IgD-negative memory B cell (primary cell): ENCODE results near the gene GDPD1. TPM values are rescaled to one million over a fixed set of nuclear protein-coding genes. Genes with fewer than 3 reads are reported as not detected.
"Not testable (repeated sequence)": the region's sequence is repeated elsewhere in the genome, so short reads cannot be mapped to it uniquely, and the experiment has no call there.

ENCODE experiments used
- H3K27ac Mint-ChIP-seq, 3 donors: one replicate each; pipeline ENCODE4 v1.8.0; 2020 to 2022; ENCODE audit warnings: mild to moderate bottlenecking in 3 of 3, mixed read lengths in 3 of 3, moderate library complexity in 1 of 3
- H3K27me3 Mint-ChIP-seq: one replicate; pipeline ENCODE4 v1.8.0; 2021; ENCODE audit warnings: mixed read lengths
- H3K36me3 Mint-ChIP-seq: one replicate; pipeline ENCODE4 v1.8.0; 2020; ENCODE audit warnings: mild to moderate bottlenecking, mixed read lengths
- H3K4me1 Mint-ChIP-seq, 3 donors: one replicate each; pipeline ENCODE4 v1.8.0; 2020 to 2022; ENCODE audit warnings: mixed read lengths in 3 of 3, mild to moderate bottlenecking in 1 of 3
- H3K4me3 Mint-ChIP-seq, 4 donors: one replicate each; pipeline ENCODE4 v1.8.0; 2020 to 2022; ENCODE audit warnings: mild to moderate bottlenecking in 4 of 4, mixed read lengths in 4 of 4, moderate library complexity in 3 of 4
- H3K9me3 Mint-ChIP-seq, 3 donors: one replicate each; pipeline ENCODE4 v1.8.0; 2020 to 2021; ENCODE audit warnings: mixed read lengths in 3 of 3, mild to moderate bottlenecking in 1 of 3
- polyA plus RNA-seq: library from polyadenylated mRNA; unstranded; fragments of 300-500 nt; fragmentation: Illumina TruSeq; gene quantifications from one replicate; pipeline ENCODE4 v1.2.3, GENCODE V29; 2021

Gene GDPD1
- polyA plus RNA-seq, result 2.6 TPM

DNA sequence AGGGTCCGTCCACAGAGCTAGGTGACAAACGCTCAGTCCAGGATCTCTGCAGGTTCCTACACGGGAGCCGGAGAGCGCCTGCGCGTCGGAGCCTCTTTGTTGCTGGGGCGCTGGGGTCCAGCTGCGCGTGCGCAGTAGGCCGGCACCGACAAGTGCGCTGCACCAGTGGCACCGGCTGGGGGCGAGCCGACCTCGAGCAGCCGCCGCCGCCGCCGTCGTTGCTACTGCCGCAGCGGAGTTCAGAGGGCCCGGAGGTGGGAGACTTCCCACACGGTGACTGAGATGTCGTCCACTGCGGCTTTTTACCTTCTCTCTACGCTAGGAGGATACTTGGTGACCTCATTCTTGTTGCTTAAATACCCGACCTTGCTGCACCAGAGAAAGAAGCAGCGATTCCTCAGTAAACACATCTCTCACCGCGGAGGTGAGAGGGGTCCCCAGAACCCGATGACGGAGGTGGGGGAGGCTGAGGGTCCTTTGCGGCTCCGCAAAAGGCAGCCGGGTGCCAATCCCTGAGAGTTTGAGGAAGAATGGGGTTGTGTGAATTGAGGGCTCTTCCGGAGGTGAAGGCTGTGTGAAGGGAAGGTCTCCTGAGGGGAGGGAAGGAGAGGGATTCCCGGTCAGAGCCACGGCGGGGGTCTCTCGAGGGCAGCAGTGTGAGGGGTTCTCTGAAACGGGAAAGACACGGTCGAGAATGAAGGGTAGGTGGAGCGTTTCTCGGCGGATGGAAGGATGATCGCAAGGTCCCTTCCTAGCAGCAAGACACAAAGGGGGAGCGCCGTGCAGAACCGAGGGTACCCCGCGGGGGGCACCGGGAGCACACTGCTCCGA lies at the start of gene GDPD1:
Gene GDPD1, plus strand, starts transcription at position 184 of the 831 bp plus-strand sequence. Its CDS starts 99 bp downstream, at position 283.
- no peaks in the 10 kb centered on the region for H3K36me3 Mint-ChIP-seq
- H3K27ac Mint-ChIP-seq, result peak within 1 kb of the TSS; percentile 88 to 96 (median 90)
- H3K27me3 Mint-ChIP-seq, result no peaks in the 10 kb centered on the region
- H3K4me3 Mint-ChIP-seq, result peak within 1 kb of the TSS; percentile 98 to 100 (median 99)
- peaks cover 4 to 13% (median 13%) of the 10 kb centered on the region in 3 donors for H3K4me1 Mint-ChIP-seq
- H3K9me3 Mint-ChIP-seq, result no peaks in the 10 kb centered on the region

DNA sequence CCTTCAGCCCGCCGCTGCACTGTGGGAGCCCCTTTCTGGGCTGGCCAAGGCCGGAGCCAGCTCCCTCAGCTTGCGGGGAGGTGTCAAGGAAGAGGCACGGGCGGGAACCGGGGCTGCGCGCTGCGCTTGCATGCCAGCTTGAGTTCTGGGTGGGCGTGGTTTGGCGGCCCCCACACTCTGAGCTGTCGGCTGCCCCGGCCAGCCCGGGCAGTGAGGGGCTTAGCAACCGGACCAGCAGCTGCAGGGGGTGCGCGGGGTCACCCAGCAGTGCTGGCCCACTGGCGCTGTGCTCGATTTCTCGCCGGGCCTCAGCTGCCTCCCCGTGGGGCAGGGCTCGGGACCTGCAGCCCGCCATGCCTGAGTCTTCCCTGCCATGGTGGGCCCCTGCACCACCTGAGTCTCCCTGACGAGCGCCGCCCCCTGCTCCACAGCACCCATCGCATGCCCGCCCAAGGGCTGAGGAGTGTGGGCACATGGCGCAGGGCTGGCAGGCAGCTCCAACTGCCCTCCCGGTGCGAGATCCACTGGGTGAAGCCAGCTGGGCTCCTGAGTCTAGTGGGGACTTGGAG lies 47.8 kb upstream of the GDPD1 start:
- Mint-ChIP-seq H3K9me3 (no peaks in the 10 kb centered on the region), H3K4me3 (no peak overlapping the region), H3K36me3 (peaks cover 6% of the 10 kb centered on the region), H3K27me3 (no peaks in the 10 kb centered on the region), H3K4me1 (peaks cover 0 to 2% (median 2%) of the 10 kb centered on the region in 3 donors), H3K27ac (no peak overlapping the region)

DNA sequence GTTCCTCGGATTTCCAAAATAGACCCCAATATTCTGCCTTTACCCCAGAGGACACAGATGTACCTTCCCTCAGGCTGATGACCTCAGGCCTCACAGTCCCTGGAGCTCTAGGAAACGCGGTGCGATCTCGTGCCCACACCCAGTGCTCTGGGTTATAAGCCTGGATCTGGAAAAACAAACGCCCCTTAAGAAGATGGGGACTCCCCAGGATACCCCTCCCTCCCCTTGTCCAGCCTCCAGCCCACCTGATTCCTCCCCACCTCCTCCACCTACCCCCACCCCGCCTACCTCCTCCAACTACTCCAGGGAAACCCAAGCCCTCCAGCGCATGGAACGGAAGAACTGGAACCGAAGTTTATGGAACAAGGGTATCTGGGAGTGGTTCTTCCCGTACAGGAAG lies 45.6 kb upstream of the GDPD1 start:
- Mint-ChIP-seq H3K27ac (no peak overlapping the region), H3K9me3 (no peaks in the 10 kb centered on the region), H3K36me3 (peaks cover 6% of the 10 kb centered on the region), H3K4me3 (no peak overlapping the region), H3K4me1 (peaks cover 0 to 3% (median 0%) of the 10 kb centered on the region in 3 donors), H3K27me3 (no peaks in the 10 kb centered on the region)

DNA sequence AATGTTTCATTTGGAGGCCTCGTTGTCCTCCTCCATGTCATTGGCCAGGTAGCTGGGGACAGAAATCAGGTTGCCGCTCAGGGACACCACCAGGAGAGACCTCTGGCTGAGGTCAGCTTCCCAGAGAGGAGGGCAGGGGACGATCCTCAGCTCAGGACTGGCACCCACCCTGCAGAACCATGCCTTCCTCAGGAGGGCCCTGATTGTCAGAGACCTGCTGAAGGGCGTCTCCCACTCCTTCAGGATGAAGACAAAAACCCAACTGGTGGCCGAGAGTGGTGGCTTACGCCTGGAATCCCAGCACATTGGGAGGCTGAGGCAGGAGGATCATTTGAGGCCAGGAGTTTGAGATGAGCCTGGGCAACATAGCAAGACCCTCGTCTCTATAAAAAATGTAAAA lies 45.2 kb upstream of the GDPD1 start:
- Mint-ChIP-seq H3K4me3 (no peak overlapping the region), H3K9me3 (no peaks in the 10 kb centered on the region), H3K36me3 (peaks cover 6% of the 10 kb centered on the region), H3K27ac (no peak overlapping the region), H3K27me3 (no peaks in the 10 kb centered on the region), H3K4me1 (peaks cover 0 to 6% (median 0%) of the 10 kb centered on the region in 3 donors)

DNA sequence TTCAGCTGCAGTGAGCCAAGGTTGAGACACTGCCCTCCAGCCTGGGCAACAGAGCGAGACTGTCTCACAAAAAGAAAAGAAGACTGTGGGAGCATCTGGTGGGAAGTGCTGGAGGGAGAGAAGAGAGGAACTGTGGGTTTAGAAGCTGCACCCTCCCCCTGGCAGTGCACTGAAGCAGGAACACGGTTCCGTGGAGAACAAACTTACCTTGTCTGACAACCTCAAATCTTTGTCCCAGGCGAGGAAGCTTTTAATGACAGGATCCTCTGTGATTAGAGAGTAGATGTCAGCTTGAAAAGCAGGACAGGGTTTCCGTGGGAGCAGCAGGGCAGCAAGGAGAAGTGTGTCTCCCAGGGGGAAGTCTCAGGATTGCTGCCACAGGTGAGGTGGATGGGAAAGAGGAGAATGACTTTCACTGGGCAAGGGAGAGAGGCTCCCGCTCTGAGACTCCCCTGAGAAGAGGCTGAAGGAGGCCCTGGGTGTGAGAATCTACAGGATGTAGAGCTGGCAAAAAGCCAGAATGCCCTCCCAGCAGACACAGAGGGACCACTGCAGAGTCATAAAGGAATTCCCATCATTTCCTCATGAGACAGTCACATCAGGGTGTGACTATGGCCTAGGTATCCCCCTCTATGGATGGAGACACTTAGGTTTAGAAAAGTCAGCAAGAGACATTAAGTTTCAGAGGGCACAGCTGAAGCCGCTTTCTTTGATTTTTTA lies 41.9 kb upstream of the GDPD1 start:
- Mint-ChIP-seq H3K4me3 (peak overlapping the region in 1 of 4 donors; percentile 32), H3K9me3 (no peaks in the 10 kb centered on the region), H3K4me1 (peaks cover 0 to 6% (median 0%) of the 10 kb centered on the region in 3 donors), H3K36me3 (peaks cover under 1% of the 10 kb centered on the region), H3K27ac (no peak overlapping the region), H3K27me3 (no peaks in the 10 kb centered on the region)

DNA sequence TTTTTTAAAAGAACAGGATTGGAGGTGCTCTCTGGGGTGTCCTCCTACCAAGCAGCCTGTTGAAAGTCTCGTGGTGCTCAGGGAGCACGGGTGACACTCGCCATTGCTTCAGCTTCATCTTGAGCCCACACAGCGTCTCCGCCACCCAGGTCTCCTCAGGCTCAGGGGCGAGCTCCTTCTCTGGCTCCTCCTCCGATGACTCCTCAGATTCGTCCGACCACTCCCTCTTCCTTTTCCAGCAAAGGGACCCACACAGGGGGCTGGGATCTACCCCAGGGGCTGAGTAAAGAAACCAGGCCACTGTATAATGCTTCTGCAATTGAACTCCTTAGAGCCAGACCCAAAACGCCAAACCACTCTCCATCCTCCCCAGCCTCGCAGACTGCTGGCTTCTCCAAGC lies 40.7 kb upstream of the GDPD1 start:
- H3K9me3 Mint-ChIP-seq, H3K36me3 Mint-ChIP-seq, H3K4me1 Mint-ChIP-seq, H3K4me3 Mint-ChIP-seq, H3K27me3 Mint-ChIP-seq: not testable (repeated sequence)
- H3K27ac Mint-ChIP-seq, result peak overlapping the region in 1 of 3 donors; percentile 14

DNA sequence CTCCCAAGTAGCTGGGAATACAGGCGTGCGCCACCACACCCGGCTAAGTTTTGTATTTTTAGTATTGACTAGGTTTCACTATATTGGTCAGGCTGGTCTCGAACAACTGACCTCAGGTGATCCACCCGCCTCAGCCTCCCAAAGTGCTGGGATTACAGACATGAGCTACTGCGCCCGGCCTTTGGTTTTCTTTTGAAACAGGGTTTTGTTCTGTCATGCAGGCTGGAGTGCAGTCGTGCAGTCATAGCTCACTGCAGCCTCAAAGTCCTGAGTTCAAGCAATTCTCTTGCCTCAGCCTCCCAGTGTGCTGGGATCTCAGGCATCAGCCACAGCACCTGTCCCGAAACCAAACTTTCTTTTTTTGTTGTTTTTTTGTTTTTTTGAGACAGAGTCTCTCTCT lies 39.7 kb upstream of the GDPD1 start:
- H3K27me3 Mint-ChIP-seq, result no peaks in the 10 kb centered on the region
- H3K9me3 Mint-ChIP-seq, result no peaks in the 10 kb centered on the region
- H3K36me3 Mint-ChIP-seq, result no peaks in the 10 kb centered on the region

DNA sequence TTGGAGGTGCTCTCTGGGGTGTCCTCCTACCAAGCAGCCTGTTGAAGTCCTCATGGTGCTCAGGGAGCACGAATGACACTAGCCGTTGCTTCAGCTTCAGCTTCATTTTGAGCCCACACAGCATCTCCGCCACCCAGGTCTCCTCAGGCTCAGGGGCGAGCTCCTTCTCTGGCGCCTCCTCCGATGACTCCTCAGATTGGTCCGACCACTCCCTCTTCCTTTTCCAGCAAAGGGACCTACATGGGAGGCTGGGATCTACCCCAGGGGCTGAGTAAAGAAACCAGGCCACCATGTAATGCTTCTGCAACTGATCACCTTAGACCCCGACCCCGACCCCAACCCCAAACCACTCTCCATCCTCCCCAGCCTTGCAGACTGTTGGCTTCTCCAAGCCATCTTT lies 38.8 kb upstream of the GDPD1 start:
- no peaks in the 10 kb centered on the region for H3K9me3 Mint-ChIP-seq
- H3K4me3 Mint-ChIP-seq, result no peak overlapping the region
- peaks cover 9 to 11% (median 10%) of the 10 kb centered on the region in 3 donors for H3K4me1 Mint-ChIP-seq
- H3K27me3 Mint-ChIP-seq, result no peaks in the 10 kb centered on the region
- H3K27ac Mint-ChIP-seq, result peak overlapping the region in 1 of 3 donors; percentile 36
- no peaks in the 10 kb centered on the region for H3K36me3 Mint-ChIP-seq

More for the DNA sequence above, 39.7 kb upstream of the GDPD1 start:
- Mint-ChIP-seq H3K4me3 (no peak overlapping the region), H3K4me1 (peaks cover 8 to 11% (median 8%) of the 10 kb centered on the region in 3 donors), H3K27ac (no peak overlapping the region)

DNA sequence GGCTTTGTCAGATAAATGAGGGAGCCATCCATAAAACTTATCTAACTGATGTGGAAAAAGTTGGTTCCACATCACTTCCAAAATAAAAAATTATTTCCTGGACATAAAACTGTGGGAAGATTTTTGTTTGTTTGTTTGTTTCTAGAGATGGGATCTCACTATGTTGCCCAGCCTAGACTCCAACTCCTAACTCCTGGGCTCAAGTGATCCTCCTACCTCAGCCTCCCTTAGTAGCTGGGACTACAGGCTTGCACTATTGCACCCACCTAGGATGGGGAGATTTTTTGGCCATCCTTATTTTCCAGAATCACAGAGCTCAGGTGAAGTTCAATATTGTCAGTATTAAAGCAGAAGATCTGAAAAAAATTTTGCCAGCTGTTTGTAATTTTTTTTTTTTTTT lies 34.3 kb upstream of the GDPD1 start:
- Mint-ChIP-seq H3K27me3 (no peaks in the 10 kb centered on the region), H3K4me1 (peaks cover 18 to 22% (median 18%) of the 10 kb centered on the region in 3 donors), H3K27ac (peak overlapping the region in 1 of 3 donors; percentile 16), H3K9me3 (no peaks in the 10 kb centered on the region), H3K36me3 (no peaks in the 10 kb centered on the region), H3K4me3 (peak overlapping the region in 1 of 4 donors; percentile 54)

DNA sequence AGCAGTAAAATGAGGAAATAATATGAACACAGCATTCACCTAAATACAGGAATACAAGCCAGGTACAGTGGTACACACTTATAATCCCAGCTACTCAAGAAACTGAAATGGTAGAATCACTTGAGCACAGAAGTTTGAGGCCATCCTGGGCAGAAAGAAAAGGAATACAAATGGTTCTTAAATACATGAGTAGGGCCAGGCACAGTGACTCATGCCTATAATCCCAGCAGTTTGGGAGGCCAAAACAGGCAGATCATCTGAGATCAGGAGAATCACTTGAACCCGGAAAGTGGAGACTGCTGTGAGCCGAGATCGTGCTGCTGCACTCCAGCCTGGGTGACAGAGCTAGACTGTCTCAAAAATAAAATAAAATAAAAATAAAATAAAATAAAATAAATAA lies 33.5 kb upstream of the GDPD1 start:
- Mint-ChIP-seq H3K36me3 (no peaks in the 10 kb centered on the region), H3K27me3 (no peaks in the 10 kb centered on the region), H3K27ac (no peak overlapping the region), H3K4me3 (peak overlapping the region in 1 of 4 donors; percentile 65), H3K9me3 (no peaks in the 10 kb centered on the region), H3K4me1 (peaks cover 18 to 22% (median 18%) of the 10 kb centered on the region in 3 donors)

DNA sequence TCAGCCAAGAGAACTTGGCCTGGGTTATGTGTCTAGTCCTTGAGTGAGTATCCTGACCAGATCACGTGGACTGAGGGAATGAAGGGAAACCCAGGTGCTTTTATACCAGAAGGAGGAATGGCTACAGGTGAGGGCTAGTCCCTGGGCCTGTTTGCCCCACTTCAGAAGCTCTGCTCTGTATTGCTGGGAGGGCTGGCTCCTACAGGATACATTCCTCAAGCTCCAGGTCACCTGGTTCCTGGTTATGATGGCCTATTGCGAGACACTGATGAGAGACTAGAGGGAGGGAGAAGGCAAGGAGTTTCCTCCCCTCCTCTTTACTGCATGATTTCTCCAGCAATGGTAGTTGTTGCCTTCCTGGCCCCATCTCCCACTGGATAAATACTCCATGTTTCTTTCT lies 29.5 kb upstream of the GDPD1 start:
- Mint-ChIP-seq H3K4me3 (no peak overlapping the region), H3K4me1 (peaks cover 9 to 15% (median 9%) of the 10 kb centered on the region in 3 donors), H3K36me3 (peaks cover 6% of the 10 kb centered on the region), H3K27ac (no peak overlapping the region), H3K27me3 (no peaks in the 10 kb centered on the region), H3K9me3 (peaks cover 0 to 3% (median 0%) of the 10 kb centered on the region in 3 donors)

DNA sequence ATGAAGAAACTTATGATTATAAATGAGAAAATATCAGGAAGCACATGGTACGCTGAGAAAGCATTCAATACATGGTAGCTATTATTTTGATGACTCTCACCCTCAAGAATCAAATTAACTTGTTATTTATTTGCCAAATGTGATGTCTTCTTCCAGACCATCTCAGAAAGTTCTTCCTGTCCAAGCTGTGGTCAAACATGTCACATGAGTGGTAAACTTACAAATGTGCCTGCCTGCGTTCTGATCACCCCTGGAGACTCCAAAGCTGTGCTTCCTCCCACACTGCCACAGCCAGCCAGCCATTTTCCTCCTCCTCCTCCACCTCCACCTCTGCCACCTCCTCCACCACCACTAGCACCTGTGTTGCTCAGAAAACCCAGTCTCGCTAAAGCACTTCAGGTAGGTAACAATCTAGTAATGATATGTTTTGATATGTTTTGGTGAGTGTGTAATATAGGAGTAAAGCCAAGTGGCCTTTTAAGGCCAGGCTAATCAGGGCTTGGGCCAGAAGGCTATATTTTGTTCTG lies 26.9 kb upstream of the GDPD1 start:
- Mint-ChIP-seq H3K36me3 (peaks cover 6% of the 10 kb centered on the region), H3K27ac (no peak overlapping the region), H3K4me1 (peaks cover 0 to 2% (median 1%) of the 10 kb centered on the region in 3 donors), H3K27me3 (no peaks in the 10 kb centered on the region), H3K9me3 (peaks cover 0 to 3% (median 0%) of the 10 kb centered on the region in 3 donors), H3K4me3 (no peak overlapping the region)

DNA sequence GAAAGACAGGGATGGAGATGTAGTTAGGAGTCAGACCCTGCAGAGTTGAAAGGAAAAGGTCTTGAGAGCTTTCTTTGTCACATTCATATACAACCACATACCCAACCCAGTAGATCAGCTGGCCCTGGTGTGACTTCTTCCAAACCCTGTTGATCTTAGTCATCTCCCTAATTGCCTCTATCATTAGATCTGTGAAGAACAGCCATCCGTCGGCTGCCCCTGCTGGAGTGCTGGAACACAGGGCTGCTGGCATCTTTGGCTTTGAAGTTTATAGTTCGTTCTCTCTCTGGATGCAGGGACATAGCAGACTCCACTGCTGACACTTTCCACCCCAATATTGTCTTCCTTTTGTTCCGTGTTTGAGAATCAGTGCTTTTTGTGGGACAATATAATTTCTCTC lies 20.9 kb upstream of the GDPD1 start:
- Mint-ChIP-seq H3K27ac (no peak overlapping the region), H3K9me3 (no peaks in the 10 kb centered on the region), H3K36me3 (no peaks in the 10 kb centered on the region), H3K4me1 (no peaks in the 10 kb centered on the region), H3K27me3 (no peaks in the 10 kb centered on the region), H3K4me3 (no peak overlapping the region)

DNA sequence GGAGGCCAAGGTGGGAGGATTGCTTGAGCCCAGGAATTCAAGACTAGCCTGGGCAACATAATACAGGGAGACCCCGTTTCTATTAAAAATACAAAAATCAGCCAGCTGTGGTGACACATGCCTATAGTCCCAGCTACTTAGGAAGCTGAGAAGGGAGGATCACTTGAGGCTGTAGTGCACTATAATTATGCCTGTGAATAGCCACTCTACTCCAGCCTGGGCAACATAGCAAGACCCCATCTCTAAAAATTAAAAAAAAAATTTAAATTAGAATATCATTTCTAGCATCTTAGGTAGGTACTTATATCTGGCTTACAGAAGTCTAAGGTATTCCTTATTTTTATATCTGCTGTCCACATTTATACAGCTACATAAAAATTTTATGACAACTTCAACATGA lies 18.0 kb upstream of the GDPD1 start:
- H3K27me3 Mint-ChIP-seq, result no peaks in the 10 kb centered on the region
- H3K4me3 Mint-ChIP-seq, result no peak overlapping the region
- H3K36me3 Mint-ChIP-seq, result no peaks in the 10 kb centered on the region
- H3K4me1 Mint-ChIP-seq, result no peaks in the 10 kb centered on the region
- no peak overlapping the region for H3K27ac Mint-ChIP-seq
- no peaks in the 10 kb centered on the region for H3K9me3 Mint-ChIP-seq

DNA sequence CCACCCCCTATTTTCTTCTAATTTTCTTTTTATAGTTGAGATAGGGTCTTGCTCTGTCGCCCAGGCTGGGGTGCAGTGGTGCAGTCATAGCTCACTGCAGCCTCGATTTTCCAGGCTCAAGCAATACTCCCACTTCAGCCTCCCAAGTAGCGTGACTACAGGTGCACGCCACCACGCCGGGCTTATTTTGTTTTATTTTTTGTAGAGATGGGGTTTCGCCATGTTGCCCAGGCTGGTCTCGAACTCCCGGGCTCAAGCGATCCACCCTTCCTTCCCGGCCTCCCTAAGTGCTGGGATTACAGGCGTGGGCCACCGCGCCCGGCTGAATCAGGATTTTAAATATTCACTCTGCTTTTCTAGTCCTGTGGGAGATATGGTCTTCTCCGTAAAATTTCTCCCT lies 941 bp upstream of the GDPD1 start:
- Mint-ChIP-seq H3K4me1 (peaks cover 4 to 13% (median 13%) of the 10 kb centered on the region in 3 donors), H3K27ac (peak overlapping the region in 2 of 3 donors; percentile 78 to 88), H3K9me3 (no peaks in the 10 kb centered on the region), H3K36me3 (no peaks in the 10 kb centered on the region), H3K27me3 (no peaks in the 10 kb centered on the region), H3K4me3 (peak overlapping the region in 1 of 4 donors; percentile 100)
